Progenitor cell of endocrine pancreas (in vitro differentiated cells): ENCODE data around the gene YES1. TPM values are rescaled to one million over a fixed set of nuclear protein-coding genes. Genes with fewer than 3 reads are reported as not detected.

Experiments
- DNase-seq: peaks from one replicate; pipeline ENCODE4 v3.0.0; 2021; ENCODE audit warnings: low spot score; ENCODE audit not compliant: unreplicated experiment
- H3K27ac Mint-ChIP-seq: 2 replicates; pipeline ENCODE4 v1.8.0; 2021; ENCODE audit warnings: mild to moderate bottlenecking, moderate library complexity, mixed read lengths
- H3K27me3 Mint-ChIP-seq: 2 replicates; pipeline ENCODE4 v1.8.0; 2021; ENCODE audit warnings: mixed read lengths
- H3K36me3 Mint-ChIP-seq: 2 replicates; pipeline ENCODE4 v1.8.0; 2022; ENCODE audit warnings: mixed read lengths; ENCODE audit not compliant: insufficient read depth
- H3K4me1 Mint-ChIP-seq: 2 replicates; pipeline ENCODE4 v1.8.0; 2021; ENCODE audit warnings: low read depth, mixed read lengths
- H3K4me3 Mint-ChIP-seq: 2 replicates; pipeline ENCODE4 v1.8.0; 2021; ENCODE audit warnings: low read depth, mild to moderate bottlenecking, moderate library complexity, mixed read lengths
- H3K9me3 Mint-ChIP-seq: 2 replicates; pipeline ENCODE4 v1.8.0; 2021; ENCODE audit warnings: low read depth, mixed read lengths
- total RNA-seq: library from RNA; stranded (reverse); gene quantifications from 2 replicates; pipeline ENCODE4 v1.2.1, GENCODE V29; 2021
- TF ChIP-seq, protein P1 (sequence below): fragments of 200-600 bp; sonication (generic); IDR thresholded peaks from one replicate; pipeline ENCODE4 v1.5.0; 2021; ENCODE audit warnings: antibody characterized with exemption, mild to moderate bottlenecking; ENCODE audit not compliant: unreplicated experiment

YES1 gene
- total RNA-seq, 1 donor from 2014 or later = 55.5 TPM

DNA sequence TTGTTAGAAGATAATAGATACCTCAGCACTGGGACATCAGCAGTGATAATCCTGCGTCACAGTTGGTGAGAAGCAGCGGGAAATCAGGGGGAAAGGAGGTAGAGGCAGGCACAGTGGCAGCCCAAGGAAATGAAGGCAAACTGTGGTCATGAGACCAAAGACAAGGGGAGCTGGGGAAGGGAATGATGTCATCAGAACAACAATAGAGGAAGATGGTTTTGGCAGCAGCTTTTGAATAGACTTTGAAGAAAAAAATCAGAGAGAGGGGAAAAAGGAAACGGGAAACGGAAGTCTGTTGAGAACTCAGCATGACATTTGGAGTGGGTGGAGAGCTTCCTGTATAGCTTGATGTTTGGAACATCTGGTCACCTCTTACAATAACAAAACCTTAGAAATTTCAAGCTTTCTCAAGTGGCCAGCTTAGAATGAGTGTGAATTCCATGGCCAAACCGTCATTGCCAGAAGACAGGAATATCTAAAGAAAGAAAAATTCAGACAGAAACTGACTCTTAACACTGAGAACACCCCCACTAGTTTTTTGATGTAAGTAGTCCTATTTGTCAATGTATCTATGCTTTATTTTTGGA lies 18.4 kb upstream of the YES1 start:
- Mint-ChIP-seq H3K4me3 (no peak overlapping the region), H3K36me3 (no peaks in the 10 kb centered on the region), H3K4me1 (peaks cover 10% of the 10 kb centered on the region), H3K27ac (no peak overlapping the region), H3K27me3 (peaks cover 8% of the 10 kb centered on the region), H3K9me3 (no peaks in the 10 kb centered on the region)
- no peak for DNase-seq
- TF ChIP-seq, protein P1, sequence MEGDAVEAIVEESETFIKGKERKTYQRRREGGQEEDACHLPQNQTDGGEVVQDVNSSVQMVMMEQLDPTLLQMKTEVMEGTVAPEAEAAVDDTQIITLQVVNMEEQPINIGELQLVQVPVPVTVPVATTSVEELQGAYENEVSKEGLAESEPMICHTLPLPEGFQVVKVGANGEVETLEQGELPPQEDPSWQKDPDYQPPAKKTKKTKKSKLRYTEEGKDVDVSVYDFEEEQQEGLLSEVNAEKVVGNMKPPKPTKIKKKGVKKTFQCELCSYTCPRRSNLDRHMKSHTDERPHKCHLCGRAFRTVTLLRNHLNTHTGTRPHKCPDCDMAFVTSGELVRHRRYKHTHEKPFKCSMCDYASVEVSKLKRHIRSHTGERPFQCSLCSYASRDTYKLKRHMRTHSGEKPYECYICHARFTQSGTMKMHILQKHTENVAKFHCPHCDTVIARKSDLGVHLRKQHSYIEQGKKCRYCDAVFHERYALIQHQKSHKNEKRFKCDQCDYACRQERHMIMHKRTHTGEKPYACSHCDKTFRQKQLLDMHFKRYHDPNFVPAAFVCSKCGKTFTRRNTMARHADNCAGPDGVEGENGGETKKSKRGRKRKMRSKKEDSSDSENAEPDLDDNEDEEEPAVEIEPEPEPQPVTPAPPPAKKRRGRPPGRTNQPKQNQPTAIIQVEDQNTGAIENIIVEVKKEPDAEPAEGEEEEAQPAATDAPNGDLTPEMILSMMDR = no peak

DNA sequence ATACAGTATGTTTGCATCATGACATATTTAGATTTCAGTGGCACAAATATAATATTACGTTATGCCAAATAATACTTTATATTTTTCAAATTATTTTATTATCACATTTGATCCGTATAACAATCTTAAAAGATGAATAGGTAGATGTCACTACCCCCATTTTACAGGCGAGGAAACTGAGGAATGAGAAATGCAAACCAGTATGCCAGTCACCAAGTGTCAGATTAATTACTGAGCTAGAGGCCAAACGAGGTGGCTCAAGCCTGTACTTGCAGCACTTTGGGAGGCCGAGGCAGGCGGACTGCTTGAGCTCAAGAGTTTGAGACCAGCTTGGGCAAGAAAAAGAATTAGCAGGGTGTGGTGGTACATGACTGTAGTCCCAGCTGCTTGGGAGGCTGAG lies 17.4 kb upstream of the YES1 start:
- H3K9me3 Mint-ChIP-seq = no peaks in the 10 kb centered on the region
- H3K27me3 Mint-ChIP-seq = peaks cover 8% of the 10 kb centered on the region
- peaks cover 10% of the 10 kb centered on the region for H3K4me1 Mint-ChIP-seq
- no peak for DNase-seq
- TF ChIP-seq, protein P1 = no peak
- no peak overlapping the region for H3K4me3 Mint-ChIP-seq
- H3K36me3 Mint-ChIP-seq = no peaks in the 10 kb centered on the region
- H3K27ac Mint-ChIP-seq = no peak overlapping the region

DNA sequence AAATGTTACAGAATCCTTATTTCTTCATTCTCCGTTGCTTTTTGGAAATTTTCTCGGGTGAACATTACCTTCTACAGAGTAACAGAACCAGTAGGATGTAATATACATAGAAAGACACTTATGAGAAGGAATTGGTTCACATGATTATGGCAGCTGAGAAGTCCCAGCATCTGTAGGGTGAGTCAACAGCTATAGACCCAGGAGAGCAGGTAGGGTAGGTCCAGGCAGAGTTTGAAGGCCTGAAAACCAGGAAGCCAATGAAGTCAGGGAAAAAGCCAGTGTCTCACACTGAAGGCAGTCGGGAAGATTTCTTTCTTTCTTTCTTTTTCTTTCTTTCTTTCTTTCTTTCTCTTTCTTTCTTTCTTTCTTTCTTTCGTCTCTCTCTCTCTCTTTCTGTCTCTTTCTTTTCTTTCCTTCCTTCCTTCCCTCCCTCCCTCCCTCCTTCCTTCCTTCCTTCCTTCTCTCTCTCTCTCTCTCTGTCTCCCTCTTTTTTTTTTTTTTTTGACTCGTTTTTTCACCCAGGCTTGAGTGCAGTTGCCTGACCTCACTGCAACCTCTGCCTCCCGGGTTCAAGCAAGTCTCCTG lies 15.1 kb upstream of the YES1 start:
- no peak overlapping the region for H3K27ac Mint-ChIP-seq
- H3K4me1 Mint-ChIP-seq = peaks cover 3% of the 10 kb centered on the region
- H3K27me3 Mint-ChIP-seq = peaks cover 3% of the 10 kb centered on the region
- H3K4me3 Mint-ChIP-seq = no peak overlapping the region
- TF ChIP-seq, protein P1 = no peak
- no peaks in the 10 kb centered on the region for H3K36me3 Mint-ChIP-seq
- no peaks in the 10 kb centered on the region for H3K9me3 Mint-ChIP-seq
- DNase-seq = no peak

DNA sequence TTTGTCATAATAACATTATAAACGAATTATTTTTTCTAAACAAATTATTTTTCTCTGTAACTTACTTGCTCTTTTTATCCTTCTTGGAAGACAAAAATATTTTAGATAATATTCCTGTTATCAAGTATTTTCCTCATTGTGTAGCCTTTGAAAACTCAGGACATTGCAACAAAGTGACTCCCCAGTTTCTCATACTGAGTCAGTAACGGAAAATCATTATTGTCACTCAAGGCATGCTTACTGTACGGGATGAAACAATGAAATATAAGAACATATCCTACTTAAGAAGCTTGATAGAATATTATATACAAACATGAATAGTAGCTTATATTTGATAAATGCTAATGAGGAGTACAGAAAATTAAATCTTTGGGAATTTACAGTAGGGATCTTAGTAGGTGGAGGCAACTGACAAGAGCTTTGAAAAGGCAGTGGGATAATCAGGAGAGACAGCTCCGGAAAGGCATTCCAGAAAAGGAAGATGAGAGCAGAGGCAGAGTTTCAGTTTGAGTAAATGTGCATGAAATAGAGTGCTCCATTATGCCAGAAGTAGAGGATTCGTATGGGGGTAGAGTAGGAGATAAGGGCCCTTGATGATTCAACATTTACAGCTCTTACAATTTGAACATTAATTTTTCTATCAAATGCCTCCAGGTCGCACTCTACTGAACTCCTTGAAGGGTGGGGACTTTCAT lies 14.0 kb upstream of the YES1 start:
- DNase-seq = no peak
- no peaks in the 10 kb centered on the region for H3K4me1 Mint-ChIP-seq
- H3K36me3 Mint-ChIP-seq = no peaks in the 10 kb centered on the region
- TF ChIP-seq, protein P1 = no peak
- no peak overlapping the region for H3K4me3 Mint-ChIP-seq
- H3K27ac Mint-ChIP-seq = no peak overlapping the region
- no peaks in the 10 kb centered on the region for H3K9me3 Mint-ChIP-seq
- peaks cover 3% of the 10 kb centered on the region for H3K27me3 Mint-ChIP-seq

DNA sequence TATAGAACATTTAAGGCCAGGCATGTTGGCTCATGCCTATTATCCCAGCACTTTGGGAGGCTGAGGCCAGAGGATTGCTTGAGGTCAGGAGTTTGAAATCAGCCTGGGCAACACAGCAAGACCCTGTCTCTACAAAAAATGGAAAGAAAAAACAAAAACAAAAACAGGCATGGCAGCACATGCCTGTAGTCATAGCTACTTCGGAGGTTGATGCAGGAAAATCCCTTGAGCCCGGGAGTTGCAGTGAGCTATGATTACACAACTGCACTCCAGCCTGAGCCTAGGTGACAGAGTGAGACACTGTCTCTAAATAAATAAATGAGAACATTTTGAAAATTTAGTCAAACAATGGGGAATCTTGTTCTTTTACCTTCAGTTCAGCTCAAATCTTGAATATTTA lies 12.1 kb upstream of the YES1 start:
- H3K27me3 Mint-ChIP-seq = no peaks in the 10 kb centered on the region
- no peaks in the 10 kb centered on the region for H3K9me3 Mint-ChIP-seq
- H3K36me3 Mint-ChIP-seq = no peaks in the 10 kb centered on the region
- H3K4me1 Mint-ChIP-seq = no peaks in the 10 kb centered on the region
- no peak overlapping the region for H3K4me3 Mint-ChIP-seq
- DNase-seq = no peak
- TF ChIP-seq, protein P1 = no peak
- no peak overlapping the region for H3K27ac Mint-ChIP-seq
